ENCODE data around the gene GIMAP8. TPM values are rescaled to one million over a fixed set of nuclear protein-coding genes. Genes with fewer than 3 reads are reported as not detected.

The GIMAP8 gene
- polyA plus RNA-seq, 1 of the 3 experiments (the other 2 are of a cell fraction) = not detected

GRCh38 chr7:150476819-150477631 is 26.6 kb downstream of the GIMAP8 start:
- Histone ChIP-seq H3K27ac (ENCODE audit: low read depth in 2 of 2, low read length in 1 of 2) (no peak overlapping the region), H3K79me2 (ENCODE audit: insufficient read depth) (no peaks in the 10 kb centered on the region), H3K36me3 (replicated peaks in 1 of 2; ENCODE audit: control insufficient read depth in 1 of 2, insufficient read depth in 2 of 2, low read length in 1 of 2) (no peaks in the 10 kb centered on the region), H3K9ac (no peak overlapping the region), H3F3A (replicated peaks; ENCODE audit: insufficient read depth) (no peaks in the 10 kb centered on the region), H4K20me1 (ENCODE audit: insufficient read depth) (no peaks in the 10 kb centered on the region), H2AFZ (ENCODE audit: low read depth) (no peak overlapping the region), H3K9me3 (no peaks in the 10 kb centered on the region), H3K4me1 (ENCODE audit: control insufficient read depth in 1 of 2, insufficient read depth in 2 of 2, low read depth in 1 of 2, low read length in 1 of 2) (no peaks in the 10 kb centered on the region), H3K4me3 (ENCODE audit: low read depth in 2 of 2, low read length in 1 of 2) (no peak overlapping the region), H3K9me2 (no peaks in the 10 kb centered on the region), H3K27me3 (ENCODE audit: insufficient read depth) (peaks cover 62% of the 10 kb centered on the region), H3K4me2 (no peak overlapping the region)
- WGBS (ENCODE audit: low lambda C conversion rate) = 13% methylated on average over 25 of the region's 25 CpGs
- ChIA-PET POLR2A (no interaction called here), CTCF (interaction anchor here (1.0 kb wide), 1 partner anchor 28 kb away, joined by 5 read pairs; no protein-coding TSS in a partner anchor)
- TF ChIP-seq GATA2 (CRISPR knock-in tag; IDR thresholded peaks at IDR 0.05) (no peak), EZH2phosphoT487 (IDR thresholded peaks at IDR 0.05; ENCODE audit: borderline replicate concordance, low read depth) (no peak), YY1 (IDR thresholded peaks at IDR 0.05; ENCODE audit: low read depth) (no peak), SIN3A (IDR thresholded peaks at IDR 0.05; ENCODE audit: borderline replicate concordance, low read depth, low read length) (no peak), CHD2 (IDR thresholded peaks at IDR 0.05; ENCODE audit: low read length, partially characterized antibody) (no peak), USF2 (IDR thresholded peaks at IDR 0.05; ENCODE audit: borderline replicate concordance, low read depth, low read length) (no peak), NRF1 (IDR thresholded peaks at IDR 0.05; ENCODE audit: low read depth, low read length) (no peak), EP300 (IDR thresholded peaks at IDR 0.05; ENCODE audit: borderline replicate concordance in 1 of 2, low read depth in 1 of 2, low read length in 1 of 2) (no peak), ZBTB33 (IDR thresholded peaks at IDR 0.05; ENCODE audit: borderline replicate concordance, low read depth) (no peak)
- TF ChIP-seq, protein P1, sequence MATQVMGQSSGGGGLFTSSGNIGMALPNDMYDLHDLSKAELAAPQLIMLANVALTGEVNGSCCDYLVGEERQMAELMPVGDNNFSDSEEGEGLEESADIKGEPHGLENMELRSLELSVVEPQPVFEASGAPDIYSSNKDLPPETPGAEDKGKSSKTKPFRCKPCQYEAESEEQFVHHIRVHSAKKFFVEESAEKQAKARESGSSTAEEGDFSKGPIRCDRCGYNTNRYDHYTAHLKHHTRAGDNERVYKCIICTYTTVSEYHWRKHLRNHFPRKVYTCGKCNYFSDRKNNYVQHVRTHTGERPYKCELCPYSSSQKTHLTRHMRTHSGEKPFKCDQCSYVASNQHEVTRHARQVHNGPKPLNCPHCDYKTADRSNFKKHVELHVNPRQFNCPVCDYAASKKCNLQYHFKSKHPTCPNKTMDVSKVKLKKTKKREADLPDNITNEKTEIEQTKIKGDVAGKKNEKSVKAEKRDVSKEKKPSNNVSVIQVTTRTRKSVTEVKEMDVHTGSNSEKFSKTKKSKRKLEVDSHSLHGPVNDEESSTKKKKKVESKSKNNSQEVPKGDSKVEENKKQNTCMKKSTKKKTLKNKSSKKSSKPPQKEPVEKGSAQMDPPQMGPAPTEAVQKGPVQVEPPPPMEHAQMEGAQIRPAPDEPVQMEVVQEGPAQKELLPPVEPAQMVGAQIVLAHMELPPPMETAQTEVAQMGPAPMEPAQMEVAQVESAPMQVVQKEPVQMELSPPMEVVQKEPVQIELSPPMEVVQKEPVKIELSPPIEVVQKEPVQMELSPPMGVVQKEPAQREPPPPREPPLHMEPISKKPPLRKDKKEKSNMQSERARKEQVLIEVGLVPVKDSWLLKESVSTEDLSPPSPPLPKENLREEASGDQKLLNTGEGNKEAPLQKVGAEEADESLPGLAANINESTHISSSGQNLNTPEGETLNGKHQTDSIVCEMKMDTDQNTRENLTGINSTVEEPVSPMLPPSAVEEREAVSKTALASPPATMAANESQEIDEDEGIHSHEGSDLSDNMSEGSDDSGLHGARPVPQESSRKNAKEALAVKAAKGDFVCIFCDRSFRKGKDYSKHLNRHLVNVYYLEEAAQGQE (IDR thresholded peaks at IDR 0.05; ENCODE audit: low read depth, low read length) = no peak
- no peak for DNase-seq
